Right kidney (tissue), 1 donor: ENCODE data around the gene FADS3.
"Not testable (repeated sequence)": the region's sequence is repeated elsewhere in the genome, so short reads cannot be mapped to it uniquely, and the experiment has no call there.

Source experiments
- DNase-seq: peaks from one replicate; pipeline ENCODE4 v3.0.0-alpha.2; 2016

FADS3 gene

DNA sequence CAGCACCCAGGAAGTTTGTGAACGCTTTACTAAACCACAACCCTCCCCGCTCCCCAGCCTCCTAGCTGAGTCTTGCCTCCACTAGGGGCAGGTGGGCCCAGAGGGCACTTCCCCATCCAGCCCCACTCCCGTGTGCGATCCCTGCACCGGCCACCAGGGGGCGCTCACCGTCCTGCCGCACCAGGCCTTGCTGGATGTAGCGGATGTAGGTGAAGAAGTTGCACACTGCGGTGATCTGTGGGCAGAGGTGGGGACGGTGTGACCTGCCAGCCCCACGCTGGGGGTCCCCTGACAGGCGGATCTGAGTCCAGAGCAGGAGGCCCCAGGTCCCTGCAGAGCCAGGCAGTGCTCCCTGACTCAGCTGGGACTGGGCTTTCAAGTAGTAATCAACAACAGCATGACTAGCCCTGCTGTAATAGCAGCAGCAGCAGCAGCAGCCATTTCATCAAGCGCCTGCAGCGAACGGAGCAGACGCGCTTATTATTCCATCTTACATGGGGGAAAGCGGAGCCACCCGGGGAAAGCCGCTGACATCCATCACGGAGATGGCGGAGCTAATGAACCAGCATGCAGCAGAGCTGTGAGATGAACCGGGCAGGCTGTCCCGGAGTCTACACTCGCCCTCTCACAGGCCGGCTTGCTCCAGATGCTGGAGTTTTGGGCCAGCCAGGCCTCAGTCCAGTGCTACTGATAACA, 7.9 kb upstream of the FADS3 start:
- DNase-seq, result peak; percentile 78

DNA sequence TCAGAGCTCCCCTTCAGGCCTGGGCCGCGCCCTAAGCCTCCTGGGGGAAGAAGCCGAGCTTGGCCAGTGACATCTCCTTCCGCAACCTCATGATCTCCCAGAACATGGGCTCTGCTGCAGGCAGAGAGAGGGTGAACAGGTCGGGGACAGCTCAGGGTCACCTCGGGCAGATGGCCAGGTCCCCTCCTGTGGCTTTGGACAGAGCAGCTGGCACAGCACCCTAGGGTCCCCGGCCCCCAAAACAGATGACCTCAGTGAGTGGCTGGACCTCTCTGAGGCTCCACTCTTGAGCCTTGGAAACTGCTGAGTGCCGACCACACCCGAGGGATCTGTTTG, 6.9 kb upstream of the FADS3 start:
- no peak for DNase-seq

DNA sequence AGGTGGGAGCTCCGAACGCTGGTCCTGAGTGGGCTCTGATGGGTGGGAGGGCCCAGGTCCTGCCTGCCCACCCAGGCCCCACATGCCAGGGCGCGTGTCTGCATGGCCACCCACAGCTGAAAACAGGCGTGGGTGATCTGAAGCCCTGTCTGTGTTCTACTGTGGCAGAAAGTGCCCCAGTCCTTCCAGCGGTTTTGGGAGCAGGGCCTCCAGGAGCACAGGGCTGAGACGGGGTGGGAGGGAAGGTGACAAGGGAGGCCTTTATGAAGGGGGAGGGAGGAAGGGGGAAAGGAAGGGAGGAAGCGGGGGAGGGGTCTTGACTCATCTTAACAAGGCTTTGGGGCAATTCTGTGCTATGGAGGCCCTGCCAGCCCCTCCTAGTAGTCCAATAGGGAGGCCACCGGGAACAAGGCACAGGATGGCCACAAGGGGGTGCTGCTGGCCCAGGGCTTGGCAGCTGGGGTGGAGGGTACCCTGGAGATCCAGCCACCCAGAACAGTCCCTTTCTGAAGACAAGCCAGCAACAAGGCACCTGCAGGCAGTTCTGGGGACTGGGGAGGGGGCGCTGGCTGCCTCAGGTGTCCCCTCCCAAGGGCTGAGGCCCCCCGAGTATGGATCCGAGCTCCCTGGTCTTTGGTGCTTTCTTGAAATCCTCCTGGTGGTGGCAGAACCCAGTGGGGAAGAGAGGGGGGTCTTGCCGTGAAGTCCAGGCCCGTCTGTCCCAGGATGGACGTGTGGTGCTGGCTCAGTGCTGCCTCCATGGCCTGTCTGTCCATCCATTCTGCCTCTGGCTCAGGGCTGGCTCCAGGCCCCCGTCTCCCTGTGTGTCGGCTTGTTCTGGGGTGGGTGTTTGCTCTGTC, 6.3 kb upstream of the FADS3 start:
- peak; percentile 48 for DNase-seq

DNA sequence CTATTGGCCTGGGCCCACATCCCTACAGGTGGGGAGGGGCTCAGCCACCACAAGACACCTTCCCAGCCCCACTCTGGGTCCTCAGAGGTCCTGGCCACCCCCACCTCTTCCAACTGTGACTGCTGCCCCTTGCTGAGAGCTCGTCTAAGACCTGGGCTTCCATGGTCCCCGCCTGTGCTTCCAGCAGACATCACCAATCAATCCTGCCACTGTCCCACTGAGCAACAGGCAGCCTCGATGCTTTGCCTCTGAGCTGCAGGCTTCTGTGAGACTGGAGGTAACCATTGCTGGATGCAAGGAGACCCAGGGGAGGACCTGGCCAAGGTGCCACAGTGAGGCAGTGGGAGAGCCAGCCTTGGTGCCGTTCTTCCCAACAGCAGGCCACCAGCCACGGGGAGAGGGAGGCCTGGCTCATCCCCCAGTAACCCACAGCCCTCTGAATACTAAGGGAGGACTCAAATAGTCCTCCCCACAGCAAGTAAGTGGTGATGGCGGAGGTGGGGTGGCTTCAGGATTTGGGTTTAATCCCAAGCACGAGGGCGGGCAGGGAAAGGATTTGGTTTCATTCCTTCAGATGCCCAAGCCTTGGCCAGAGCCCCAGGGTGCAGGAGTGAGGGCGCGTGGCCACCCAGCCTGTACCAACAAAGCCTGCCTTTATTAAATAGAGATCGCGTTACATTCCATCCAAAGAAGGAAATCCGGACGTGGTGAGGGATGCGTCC, 5.5 kb upstream of the FADS3 start:
- DNase-seq, result no peak

DNA sequence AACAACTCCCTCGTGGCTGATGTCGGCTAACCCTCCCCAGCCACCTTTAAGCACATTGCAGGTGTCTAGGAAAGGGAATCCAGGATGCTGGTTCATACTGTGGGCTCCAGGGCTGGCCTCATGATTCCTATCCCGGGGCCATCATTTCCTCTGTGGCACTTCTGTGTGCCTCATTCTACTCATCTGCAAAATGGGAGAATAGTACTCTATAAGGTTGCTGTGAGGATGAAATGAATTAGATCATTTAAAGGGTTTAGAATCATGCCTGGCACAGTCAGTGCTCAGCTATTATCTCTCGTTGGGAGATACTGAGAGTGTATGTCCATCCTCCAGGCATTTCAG, 4.3 kb upstream of the FADS3 start:
- DNase-seq, result no peak

DNA sequence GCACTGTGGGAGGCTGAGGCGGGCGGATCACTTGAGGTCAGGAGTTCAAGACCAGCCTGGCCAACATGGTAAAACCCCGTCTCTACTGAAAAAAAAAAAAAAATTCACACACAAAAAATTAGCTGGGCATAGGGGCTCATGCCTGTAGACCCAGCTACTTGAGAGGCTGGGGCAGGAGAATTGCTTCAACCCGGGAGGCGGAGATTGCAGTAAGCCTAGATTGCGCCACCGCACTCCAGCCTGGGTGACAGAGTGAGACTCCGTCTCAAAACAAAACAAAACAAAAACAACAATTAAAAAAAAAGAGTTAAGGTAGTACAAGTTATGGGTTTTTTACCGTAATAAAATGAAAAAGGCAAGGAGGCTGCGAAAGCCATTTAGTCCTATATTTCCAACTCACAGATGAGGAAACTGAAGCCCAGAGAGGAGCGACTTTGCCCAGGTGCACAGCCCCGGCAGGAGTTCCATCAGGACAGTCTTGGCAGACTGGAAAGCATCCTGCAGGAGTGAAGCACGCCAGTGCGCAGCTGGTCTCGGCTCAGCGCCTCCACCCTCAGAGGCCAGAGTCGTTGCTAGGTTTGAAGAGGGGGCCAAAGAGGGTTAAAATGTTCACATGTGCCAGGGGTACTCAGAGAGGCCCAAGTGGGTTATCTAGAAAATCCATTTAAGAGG, 3.8 kb upstream of the FADS3 start:
- DNase-seq, result no peak

DNA sequence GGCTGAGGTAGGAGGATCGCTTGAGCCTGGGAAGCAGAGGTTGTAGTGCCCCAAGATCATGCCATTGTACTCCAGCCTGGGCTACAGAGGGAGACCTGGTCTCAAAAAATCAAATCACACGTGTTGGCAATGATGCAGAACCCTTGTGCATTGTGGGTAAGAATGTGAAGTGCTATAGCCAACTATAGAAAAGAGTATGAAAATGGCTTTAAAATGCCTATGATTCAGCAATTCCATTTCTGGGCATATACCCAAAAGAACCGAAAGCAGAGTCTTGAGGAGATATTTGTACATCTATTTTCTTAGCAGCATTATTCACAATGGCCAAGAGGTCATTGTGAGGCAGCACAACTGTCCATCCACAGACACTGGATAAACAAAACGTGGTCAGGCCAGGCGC, 2.6 kb upstream of the FADS3 start:
- DNase-seq, result no peak

DNA sequence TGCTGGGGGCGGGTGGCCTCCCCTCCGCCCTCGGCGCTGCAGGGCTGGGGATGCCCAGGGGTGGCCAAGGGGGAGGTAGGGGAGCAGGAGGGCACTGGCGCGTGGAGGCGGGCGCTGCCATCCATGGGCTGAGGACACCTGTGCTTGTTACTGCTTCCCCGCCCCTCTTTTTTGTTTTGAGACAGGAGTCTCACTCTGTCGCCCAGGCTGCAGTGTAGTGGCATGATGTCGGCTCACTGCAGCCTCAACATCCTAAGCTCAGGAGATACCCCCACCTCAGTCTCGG, 683 bp upstream of the FADS3 start:
- DNase-seq, result no peak

DNA sequence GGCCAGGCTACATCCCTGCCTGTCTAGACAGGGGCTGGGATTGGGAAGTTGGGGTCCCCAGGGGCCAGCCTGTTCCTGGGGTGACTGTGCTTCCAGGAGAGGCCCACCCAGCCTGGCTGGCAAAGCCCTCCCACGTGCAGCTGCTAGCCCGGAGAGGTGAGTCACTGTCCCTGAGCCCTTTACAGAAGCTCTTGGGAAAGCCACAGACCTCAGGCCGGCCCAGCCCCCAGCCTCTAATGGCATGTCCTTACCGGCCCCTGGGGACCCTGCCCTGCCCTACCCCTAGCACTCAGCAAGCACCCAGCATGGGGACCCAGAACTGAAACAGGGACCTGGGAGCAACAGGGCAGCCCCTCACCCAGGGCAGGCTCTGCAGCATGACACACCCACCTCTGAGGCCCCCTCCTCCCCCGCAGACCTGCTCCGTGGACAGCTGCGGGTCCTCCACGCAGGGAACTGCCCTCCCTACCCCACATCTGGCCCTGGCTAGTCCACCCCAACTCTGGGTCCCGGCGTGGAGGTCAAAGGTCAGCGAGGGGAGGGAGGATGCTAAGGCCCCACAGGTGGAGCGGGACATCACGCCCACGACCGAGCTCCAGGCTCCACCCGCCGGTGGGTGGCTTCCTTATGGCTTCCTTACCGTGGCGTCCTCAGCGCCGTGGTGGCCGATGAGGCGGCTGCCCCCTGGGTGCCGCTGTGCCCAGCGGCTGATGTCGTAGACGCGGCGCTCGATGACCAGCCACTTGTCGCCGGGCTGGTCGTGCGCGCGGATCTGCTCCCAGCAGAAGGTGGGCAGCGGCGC, 615 bp downstream of the FADS3 start:
- peak; percentile 44 for DNase-seq

DNA sequence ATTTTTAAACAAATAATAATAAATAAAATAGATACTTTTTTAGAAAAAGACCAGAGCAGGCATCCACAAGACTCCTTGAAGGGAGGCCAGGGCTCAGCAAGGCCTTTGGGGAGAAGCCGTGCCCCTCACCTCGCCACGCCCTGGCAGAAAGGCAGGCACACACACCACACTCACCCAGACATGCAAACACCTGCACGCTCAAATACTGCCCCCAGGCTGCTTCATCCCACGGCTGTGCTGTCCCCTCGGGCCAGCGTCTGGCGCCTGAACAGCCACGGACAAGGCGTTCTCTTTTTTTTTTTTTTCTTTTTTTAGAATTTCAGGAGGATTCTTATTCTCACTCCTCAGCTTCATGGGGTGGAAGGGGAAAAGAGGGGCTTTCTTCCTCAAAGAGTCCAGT, 1.5 kb downstream of the FADS3 start:
- no peak for DNase-seq

DNA sequence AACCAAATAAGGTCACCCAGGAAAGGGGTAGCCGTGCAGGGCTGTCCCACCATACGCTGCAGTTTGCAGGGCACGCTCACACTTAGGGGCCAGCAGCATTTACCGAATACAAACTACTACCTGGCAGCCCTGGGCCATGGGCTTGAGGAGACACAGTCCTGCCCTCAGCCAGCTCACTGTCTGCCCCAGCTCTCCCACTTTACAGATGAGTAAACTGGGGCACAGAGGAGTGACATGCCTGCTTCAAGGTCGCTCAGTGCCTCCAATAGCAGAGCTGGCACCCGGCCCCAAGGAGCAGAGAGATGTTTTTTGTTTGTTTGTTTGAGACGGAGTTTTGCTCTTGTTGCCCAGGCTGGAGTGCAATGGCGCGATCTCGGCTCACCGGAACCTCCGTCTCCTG, 2.8 kb downstream of the FADS3 start:
- no peak for DNase-seq

DNA sequence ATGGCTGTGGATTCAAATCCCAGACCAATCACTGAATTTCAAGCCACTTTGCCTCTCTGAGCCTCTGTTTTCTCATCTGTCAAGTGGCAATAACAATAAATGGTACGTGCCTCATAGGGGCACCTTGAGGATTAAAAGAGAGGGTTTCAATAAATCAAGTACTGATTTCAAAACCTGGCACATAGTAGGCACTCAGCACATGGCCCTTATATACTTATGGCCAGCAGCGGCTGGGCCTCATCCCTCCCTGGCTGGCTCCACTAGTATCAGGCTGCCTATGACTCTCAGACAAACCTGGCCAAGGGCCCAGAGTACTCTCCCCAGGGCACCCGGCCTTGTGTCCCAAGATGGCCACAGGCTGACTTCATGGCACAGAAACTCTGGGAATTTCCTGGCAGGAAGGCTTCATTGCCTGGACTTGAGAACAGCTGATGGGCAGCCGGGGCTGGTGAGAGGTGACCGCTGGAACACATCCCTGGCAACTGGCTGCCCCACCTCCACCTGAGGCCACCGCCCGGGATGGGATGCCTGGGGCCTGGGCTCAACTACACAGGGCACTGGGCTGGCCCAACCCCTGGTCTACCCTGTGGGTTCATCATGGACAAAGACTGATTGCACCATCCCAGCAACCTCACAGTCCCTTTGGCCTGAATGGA, 3.4 kb downstream of the FADS3 start:
- no peak for DNase-seq

DNA sequence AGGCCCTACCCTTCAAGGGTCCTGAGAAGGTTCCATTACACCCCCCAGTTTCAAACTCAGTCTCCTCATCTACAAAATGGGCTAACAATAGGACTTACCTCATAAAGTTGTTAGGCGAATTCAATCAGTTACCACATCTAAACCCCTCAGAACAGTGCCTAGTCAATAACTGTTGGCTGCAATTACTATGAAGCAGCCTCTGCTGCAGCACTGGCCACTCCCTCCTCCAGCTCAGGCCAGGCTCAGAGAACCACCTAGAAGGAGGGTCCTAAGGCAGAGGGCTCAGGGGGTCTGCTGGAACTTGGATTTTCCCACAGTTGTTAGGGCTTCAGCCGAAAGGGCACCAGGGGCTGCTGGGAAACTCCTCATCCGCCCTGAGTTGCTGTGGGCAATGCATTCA, 4.7 kb downstream of the FADS3 start:
- DNase-seq, result no peak

DNA sequence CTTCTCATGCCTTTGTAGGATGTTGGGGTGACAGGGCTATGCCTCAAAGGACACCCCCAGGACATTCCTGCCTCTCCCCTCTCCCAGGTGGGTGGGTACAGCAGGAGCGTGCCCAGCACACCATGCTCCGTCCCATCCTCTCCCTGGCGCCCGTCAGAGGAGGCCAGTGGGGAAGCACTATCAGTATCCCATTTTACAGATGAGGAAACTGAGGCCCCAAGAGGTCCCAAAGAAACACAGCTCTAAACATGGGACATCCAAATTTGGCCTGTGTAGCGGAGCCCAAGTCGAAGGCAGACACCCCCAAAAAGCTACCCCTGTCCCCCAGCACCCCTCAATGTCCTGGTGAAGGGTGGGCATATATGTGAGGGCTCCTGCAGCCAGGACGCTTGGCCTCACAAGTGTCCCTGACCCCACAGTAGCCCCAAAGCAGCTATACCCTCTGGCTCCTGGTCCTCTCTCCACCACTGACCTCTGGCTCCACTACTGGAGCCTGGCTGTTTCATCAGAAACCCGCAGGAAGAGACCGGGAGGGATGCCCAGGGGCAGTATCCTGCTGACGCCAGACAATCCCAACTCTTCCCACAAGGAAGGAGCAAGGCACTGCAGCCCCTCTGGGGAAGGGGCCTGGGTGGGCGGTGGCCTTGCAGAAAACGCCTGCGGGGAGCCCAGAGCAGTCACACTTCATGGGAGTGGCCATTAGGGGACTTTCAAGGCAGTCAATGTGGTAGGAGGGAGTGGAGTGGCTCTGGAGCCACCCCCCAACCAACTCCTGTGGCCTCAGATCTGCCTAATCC, 5.4 kb downstream of the FADS3 start:
- DNase-seq, result no peak

DNA sequence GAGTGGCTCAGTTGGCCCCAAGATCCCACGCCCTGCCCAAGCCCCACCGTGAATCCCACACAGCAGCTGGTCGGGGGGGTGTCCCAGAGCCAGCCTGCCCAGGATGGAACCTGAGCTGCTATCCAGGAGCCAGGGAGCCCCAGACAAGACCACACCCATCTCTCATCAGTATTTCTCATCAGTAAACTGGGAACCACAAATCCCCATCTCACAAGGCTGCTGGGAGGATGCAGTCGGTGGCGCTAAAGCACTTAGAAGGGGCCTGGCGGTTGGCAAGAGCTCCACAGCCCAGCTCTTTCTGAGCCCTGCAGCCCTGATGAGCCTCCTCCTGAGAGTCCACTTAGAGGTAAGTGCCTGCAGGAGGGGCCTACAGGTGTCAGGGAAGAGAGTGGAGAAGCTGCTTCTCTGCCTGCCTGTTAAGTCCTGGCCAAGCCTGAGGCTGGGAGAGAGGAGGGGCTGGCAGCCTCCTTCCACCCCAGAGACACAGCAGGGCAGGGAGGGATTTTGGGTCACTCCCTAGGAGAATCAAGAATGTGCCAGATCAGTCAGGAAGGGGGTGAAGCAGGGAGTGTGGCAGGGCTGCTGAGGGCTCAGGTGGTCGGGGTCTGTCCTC, 6.1 kb downstream of the FADS3 start:
- DNase-seq, result no peak

DNA sequence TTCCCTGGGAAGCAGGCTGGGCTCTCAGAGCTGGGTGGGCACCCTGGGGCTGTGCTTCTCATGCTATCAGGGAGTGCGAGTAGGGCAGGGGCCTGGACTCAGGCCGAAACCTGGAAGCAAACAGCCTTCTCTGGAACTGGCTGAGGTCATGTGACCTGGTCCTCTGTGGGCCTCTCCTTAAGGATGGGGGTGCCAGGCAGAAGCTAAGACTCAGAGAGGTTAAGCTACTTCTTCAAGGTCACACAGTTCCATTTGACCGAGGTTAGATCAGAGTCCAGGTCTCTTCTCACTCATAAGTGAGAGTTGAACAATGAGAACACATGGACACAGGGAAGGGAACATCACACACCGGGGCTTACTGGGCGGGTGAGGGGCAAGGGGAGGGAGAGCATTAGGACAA, 7.4 kb downstream of the FADS3 start:
- no peak for DNase-seq

DNA sequence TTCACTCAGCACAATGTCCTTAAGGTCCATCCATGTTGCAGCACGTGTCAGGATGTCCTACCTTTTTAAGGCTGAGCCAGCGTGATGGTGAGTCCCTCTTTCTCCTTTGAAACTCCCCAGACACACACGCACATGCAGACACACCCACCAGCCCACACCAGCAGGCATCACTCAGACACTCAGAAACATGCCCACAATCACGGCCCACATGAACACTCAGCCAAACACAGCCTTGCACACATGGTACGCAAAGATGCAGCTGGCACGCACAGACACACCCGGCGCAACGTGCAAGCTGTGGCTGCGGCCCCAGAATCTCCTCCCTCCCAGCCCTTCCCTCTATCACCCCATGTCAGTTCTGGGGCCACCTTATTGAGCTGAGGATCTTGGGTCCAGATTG, 8.0 kb downstream of the FADS3 start:
- DNase-seq, result no peak

DNA sequence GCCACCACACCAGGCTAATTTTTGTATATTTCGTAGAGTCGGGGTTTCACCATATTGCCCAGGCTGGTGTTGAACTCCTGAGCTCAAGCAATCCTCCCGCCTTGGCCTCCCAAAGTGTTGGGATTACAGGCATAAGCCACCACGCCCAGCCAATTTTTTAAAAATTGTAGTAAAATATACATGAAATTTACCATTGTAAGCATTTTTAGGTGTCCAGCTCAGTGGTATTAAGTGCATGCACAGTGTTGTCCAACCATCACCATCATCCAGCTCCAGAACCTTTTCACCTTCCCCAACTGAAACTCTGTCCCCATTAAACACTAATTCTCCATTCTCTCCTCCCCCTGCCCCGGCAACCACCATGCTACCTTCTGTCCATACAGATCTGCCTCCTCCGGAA, 8.5 kb downstream of the FADS3 start:
- DNase-seq, result no peak

DNA sequence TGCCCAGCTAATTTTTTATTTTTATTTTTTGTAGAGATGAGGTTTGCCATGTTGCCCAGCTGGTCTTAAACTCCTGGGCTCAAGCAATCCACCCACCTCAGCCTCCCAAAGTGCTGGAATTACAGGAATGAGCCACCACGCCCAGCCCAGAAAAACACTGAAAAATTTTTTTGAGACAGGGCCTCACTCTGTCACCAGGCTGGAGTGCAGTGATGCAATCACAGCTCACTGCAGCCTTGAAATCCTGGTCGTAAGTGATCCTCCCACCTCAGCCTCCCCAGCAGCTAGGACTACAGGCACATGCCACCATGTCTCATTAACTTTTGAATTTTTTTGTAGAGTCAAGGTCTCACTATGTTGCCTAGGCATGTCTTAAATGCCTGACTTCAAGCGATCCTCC, 9.1 kb downstream of the FADS3 start:
- not testable (repeated sequence) for DNase-seq

DNA sequence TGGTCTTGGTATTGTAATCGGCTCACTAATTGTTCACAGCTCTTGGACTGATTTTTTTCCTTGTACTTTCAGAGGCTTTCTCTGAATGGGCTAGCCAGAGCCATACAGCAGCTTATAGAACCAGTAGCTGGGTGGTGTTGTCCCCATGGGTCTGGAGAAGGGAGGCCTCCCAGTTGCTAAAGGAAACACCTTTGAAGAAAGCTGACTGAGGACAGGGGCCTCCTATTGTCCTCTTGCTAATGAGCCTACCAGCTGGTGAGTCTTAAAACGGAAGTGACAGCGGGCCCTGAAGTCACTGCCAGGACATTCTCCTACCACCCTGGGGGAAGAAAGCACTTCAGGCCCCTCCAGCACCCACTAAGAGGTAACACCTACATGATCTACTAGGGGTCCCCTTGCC, 9.9 kb downstream of the FADS3 start:
- DNase-seq, result no peak

DNA sequence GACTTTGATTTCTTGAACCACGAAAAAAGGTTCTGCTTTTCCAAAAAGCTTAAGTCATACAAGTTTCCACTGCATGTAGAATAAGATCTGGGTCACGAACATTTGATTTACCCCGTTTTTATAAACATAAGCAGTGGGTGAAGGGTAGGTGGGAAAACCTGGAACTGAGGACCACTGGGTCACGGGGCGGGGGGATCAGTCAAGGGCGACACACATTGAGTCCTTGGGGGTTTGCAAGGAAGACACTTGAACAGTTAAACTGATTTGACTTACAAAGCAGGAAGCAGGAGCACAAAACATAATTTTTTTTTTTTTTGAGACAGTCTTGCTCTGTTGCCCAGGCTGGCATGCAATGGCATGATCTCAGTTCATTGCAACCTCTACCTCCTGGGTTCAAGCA, 10.9 kb downstream of the FADS3 start:
- no peak for DNase-seq
